Posterior cingulate gyrus (tissue), 11 donors: ENCODE results near the gene BTBD10.
A peak's percentile ranks its signal among the peaks of the same experiment; 100 is the strongest.
"Not testable (repeated sequence)": the region's sequence is repeated elsewhere in the genome, so short reads cannot be mapped to it uniquely, and the experiment has no call there.

Experiments used
- DNase-seq, 10 donors: peaks; one replicate each; pipeline versions ENCODE4 v3.0.0 to v3.0.0-alpha.2; 2020 to 2021; ENCODE audit warnings: mixed read lengths in 3 of 10
- intact Hi-C: fragments of 100-400 bp; cut with DNase I; formaldehyde crosslinking; loops from one replicate; pipeline ENCODE4 v1.15.1; 2023

BTBD10 gene

GRCh38 chr11:13446444-13446843, 16.6 kb downstream of the BTBD10 start:
- DNase-seq: no peak
- intact Hi-C loops: no loop called here

GRCh38 chr11:13445588-13445987, 17.4 kb downstream of the BTBD10 start:
- intact Hi-C loops: no loop called here
- no peak for DNase-seq

- intact Hi-C loops: no loop called here
Observed at GRCh38 chr11:13440100-13440855, 22.7 kb downstream of the BTBD10 start.

GRCh38 chr11:13438291-13438690, 24.7 kb downstream of the BTBD10 start:
- DNase-seq: no peak
- intact Hi-C loops: no loop called here

More at GRCh38 chr11:13440100-13440855, 22.7 kb downstream of the BTBD10 start:
- peak in 8 of 10 donors; percentile 21 to 89 (median 48) for DNase-seq

GRCh38 chr11:13436836-13437235, 26.2 kb downstream of the BTBD10 start:
- DNase-seq: peak in 1 of 10 donors; percentile 49
- intact Hi-C loops: not testable (repeated sequence)

GRCh38 chr11:13434247-13435205, 28.5 kb downstream of the BTBD10 start:
- DNase-seq: no peak
- intact Hi-C loops: no loop called here

GRCh38 chr11:13433437-13433836, 29.6 kb downstream of the BTBD10 start:
- DNase-seq: no peak
- intact Hi-C loops: no loop called here

GRCh38 chr11:13429836-13430235, 33.2 kb downstream of the BTBD10 start:
- DNase-seq: peak in 1 of 10 donors; percentile 14

GRCh38 chr11:13429288-13429687, 33.7 kb downstream of the BTBD10 start:
- no peak for DNase-seq
- intact Hi-C loops: no loop called here

More at GRCh38 chr11:13429836-13430235, 33.2 kb downstream of the BTBD10 start:
- intact Hi-C loops: no loop called here

GRCh38 chr11:13427440-13427839, 35.6 kb downstream of the BTBD10 start:
- no peak for DNase-seq
- intact Hi-C loops: no loop called here

- no peak for DNase-seq
- intact Hi-C loops: no loop called here
Observed at GRCh38 chr11:13423372-13423771, 39.6 kb downstream of the BTBD10 start.

GRCh38 chr11:13421561-13421960, 41.5 kb downstream of the BTBD10 start:
- DNase-seq: no peak
- intact Hi-C loops: no loop called here

GRCh38 chr11:13415201-13415600, 47.8 kb downstream of the BTBD10 start:
- no peak for DNase-seq
- intact Hi-C loops: no loop called here

- DNase-seq: no peak
Observed at GRCh38 chr11:13405220-13405619, 57.8 kb downstream of the BTBD10 start.

GRCh38 chr11:13398335-13398734, 64.7 kb downstream of the BTBD10 start:
- intact Hi-C loops, DNase-seq: not testable (repeated sequence)

More at GRCh38 chr11:13405220-13405619, 57.8 kb downstream of the BTBD10 start:
- intact Hi-C loops: no loop called here

- DNase-seq: no peak
- intact Hi-C loops: no loop called here
Observed at GRCh38 chr11:13391217-13391616, 71.8 kb downstream of the BTBD10 start.

GRCh38 chr11:13388741-13389140, 74.3 kb downstream of the BTBD10 start:
- intact Hi-C loops: no loop called here
- no peak for DNase-seq

- intact Hi-C loops: no loop called here
- DNase-seq: no peak
Observed at GRCh38 chr11:13386567-13386966, 76.5 kb downstream of the BTBD10 start.

GRCh38 chr11:13384908-13385640, 77.9 kb downstream of the BTBD10 start:
- intact Hi-C loops: no loop called here
- peak in 3 of 10 donors; percentile 26 to 79 (median 39) for DNase-seq

- intact Hi-C loops: no loop called here
- DNase-seq: no peak
Observed at GRCh38 chr11:13382751-13383150, 80.3 kb downstream of the BTBD10 start.

- no peak for DNase-seq
- intact Hi-C loops: no loop called here
Observed at GRCh38 chr11:13380731-13381130, 82.3 kb downstream of the BTBD10 start.
